HG02623 (cell line): ENCODE data around the gene ASB5.

ENCODE experiments used
- ATAC-seq: cut with Tn5 transposase; IDR thresholded peaks from one replicate; pipeline ENCODE4 v1.9.1; 2021; ENCODE audit warnings: moderate library complexity; ENCODE audit not compliant: unreplicated experiment

The ASB5 gene

DNA sequence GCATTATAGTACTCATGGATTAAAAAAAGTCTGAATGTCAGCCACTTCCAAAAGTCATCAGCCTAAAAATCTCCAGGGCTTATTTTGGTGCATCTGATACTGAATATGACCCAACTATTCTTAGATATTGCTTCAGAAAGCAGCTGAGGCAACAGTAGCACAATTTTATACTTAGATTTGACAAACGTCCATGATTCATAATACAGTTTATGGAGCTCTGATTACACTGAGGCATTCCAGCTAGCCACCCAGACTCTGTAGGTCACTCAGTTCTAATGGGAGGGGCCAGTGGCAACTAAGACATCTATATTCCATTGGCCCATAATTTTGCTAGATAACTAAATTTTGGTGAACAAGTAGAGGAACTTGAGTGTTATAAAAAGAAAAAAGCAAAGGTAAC is 84.0 kb downstream of the ASB5 start:
- ATAC-seq: no peak
